ENCODE measurements around the gene KCNG2.

DNA sequence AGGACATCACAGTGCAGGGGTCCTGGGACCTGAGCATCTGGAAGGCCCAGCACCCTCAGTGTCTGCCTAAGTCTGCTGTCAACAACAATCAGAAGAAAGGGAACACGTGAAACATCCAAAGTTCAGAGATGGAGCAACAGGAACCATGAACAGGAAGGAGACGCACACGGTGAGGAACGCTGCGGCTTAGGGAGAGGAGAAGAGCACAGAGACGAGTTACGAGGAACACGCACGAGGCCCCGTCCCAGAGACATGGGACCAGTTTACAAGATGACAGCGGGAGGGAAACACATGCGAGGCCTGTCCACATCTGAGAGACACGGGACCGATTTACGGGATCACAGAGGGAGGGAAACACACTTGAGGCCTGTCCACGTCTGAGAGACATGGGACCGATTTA, 2.9 kb upstream of the KCNG2 start:
- no peak for TF ChIP-seq POLR2A (IDR thresholded peaks at IDR 0.05)
- TF ChIP-seq CTCF (IDR thresholded peaks at IDR 0.05) = no peak
